Spleen (tissue), 11 donors: ENCODE results near the gene FRMPD1. TPM values are rescaled to one million over a fixed set of nuclear protein-coding genes. Genes with fewer than 3 reads are reported as not detected.

ENCODE experiments used
- DNase-seq: peaks from one replicate; pipeline ENCODE4 v3.0.0-alpha.2; 2020
- H3K27ac ChIP-seq, 8 donors: fragments of 200-600 bp; sonication (generic) in 7 of 8; 1 replicate in 4 of 8; 2 replicates in 4 of 8; pipeline versions ENCODE4 v1.5.0 to v1.8.0; 2016 to 2021; ENCODE audit warnings: inconsistent platforms in 4 of 8, mild to moderate bottlenecking in 4 of 8, moderate library complexity in 1 of 8
- H3K27me3 ChIP-seq, 7 donors: fragments of 200-600 bp; sonication (generic) in 6 of 7; replicated peaks in 1 of 7; 1 replicate in 4 of 7; 2 replicates in 3 of 7; pipeline versions ENCODE4 v1.5.0 to v1.8.0; 2016 to 2021; ENCODE audit warnings: inconsistent platforms in 3 of 7, mild to moderate bottlenecking in 1 of 7
- H3K36me3 ChIP-seq, 6 donors: fragments of 200-600 bp; sonication (generic) in 5 of 6; 1 replicate in 4 of 6; 2 replicates in 2 of 6; pipeline versions ENCODE4 v1.5.0 to v1.8.0; 2016 to 2021; ENCODE audit warnings: inconsistent platforms in 2 of 6
- H3K4me1 ChIP-seq, 6 donors: fragments of 200-600 bp; sonication (generic) in 5 of 6; 1 replicate in 3 of 6; 2 replicates in 3 of 6; pipeline versions ENCODE4 v1.5.0 to v1.8.0; 2016 to 2021; ENCODE audit warnings: inconsistent platforms in 3 of 6
- H3K4me3 ChIP-seq, 8 donors: fragments of 200-600 bp; sonication (generic) in 7 of 8; 1 replicate in 4 of 8; 2 replicates in 4 of 8; pipeline versions ENCODE4 v1.5.0 to v1.8.0; 2016 to 2021; ENCODE audit warnings: inconsistent platforms in 4 of 8, mild to moderate bottlenecking in 4 of 8, moderate library complexity in 2 of 8
- H3K9me3 ChIP-seq, 8 donors: fragments of 200-600 bp; sonication (generic) in 7 of 8; 1 replicate in 4 of 8; 2 replicates in 4 of 8; pipeline versions ENCODE4 v1.5.0 to v1.8.0; 2016 to 2021; ENCODE audit warnings: inconsistent platforms in 4 of 8
- POLR2A ChIP-seq, 3 donors: fragments of 450-650 bp; IDR thresholded peaks; one replicate each; pipeline ENCODE4 v1.5.1; 2017; ENCODE audit warnings: antibody characterized with exemption in 3 of 3, mild to moderate bottlenecking in 1 of 3
- POLR2AphosphoS5 ChIP-seq, 3 donors: sonication (generic); formaldehyde crosslinking; IDR thresholded peaks; one replicate each; pipeline ENCODE4 v1.5.1; 2017; ENCODE audit warnings: antibody characterized with exemption in 3 of 3
- WGBS, 5 donors: extraction: QIAGEN DNeasy Blood & Tissue Kit in 3 of 5; methylation state at CpG; one replicate each; pipeline versions ENCODE4 v1.1.5 to v1.1.7; 2013 to 2018; 5-methylcytosine and 5-hydroxymethylcytosine counted together
- intact Hi-C: fragments of 100-400 bp; cut with DNase I; formaldehyde crosslinking; loops from one replicate; pipeline ENCODE4 v1.15.0; 2023; ENCODE audit warnings: low total_unique reads
- polyA plus RNA-seq, 3 donors: library from polyadenylated mRNA; stranded (reverse); fragments of 200-250 nt; gene quantifications; one replicate each; pipeline ENCODE4 v1.2.1, GENCODE V29; 2013
- total RNA-seq, 7 donors: library from RNA; depleted of rRNA in 3 of 7; stranded (reverse); fragments of >200 nt in 3 of 7; fragmentation: NEBNext Ultra II Directional in 4 of 7; extraction: Animal tissue kit (Norgen Biotek cat#: 25700) in 4 of 7; gene quantifications; one replicate each; pipeline versions ENCODE4 v1.1.0 to v1.2.1, GENCODE V29; 2016 to 2021
- TF ChIP-seq, protein P1 (sequence below), 11 experiments: fragments of 200-600 bp in 7 of 11; fragments of 450-650 bp in 4 of 11; sonication (generic) in 4 of 11; IDR thresholded peaks in 8 of 11; conservative IDR thresholded peaks in 3 of 11; 1 replicate in 7 of 11; 2 replicates in 4 of 11; pipeline versions ENCODE4 v1.4.0 to v1.8.0; 2016 to 2021; ENCODE audit warnings: antibody characterized with exemption in 11 of 11, inconsistent platforms in 4 of 11, mild to moderate bottlenecking in 1 of 11
- donor health status: healthy with polysubstance abuse.
- donor health status: DM: no; HTN: no; CAD: no; lungs with moderate emphysema.
- donor health status: DM: no; HTN: no; CAD: no.
- donor health status: Bipolar disorder and iron deficiency.
- donor health status: healthy.
- donor health status: DM: no; HTN: no; CAD: no.
- donor health status: DM: yes; HTN: yes; CAD: no.

Gene FRMPD1
- total and polyA plus RNA-seq, 10 donors = 0.09 to 0.47 (median 0.20) TPM; not detected in 3

GRCh38 chr9:37636511-37637448, 14.0 kb upstream of the FRMPD1 start:
- H3K9me3 ChIP-seq = no peaks in the 10 kb centered on the region
- H3K36me3 ChIP-seq = no peaks in the 10 kb centered on the region
- H3K27ac ChIP-seq = no peak overlapping the region
- DNase-seq = no peak
- WGBS, 5 donors = 90 to 95% (median 91%) methylated on average over 37 to 39 of the region's 39 CpGs
- intact Hi-C loops = no loop called here
- peaks cover 0 to 15% (median 0%) of the 10 kb centered on the region in 7 donors for H3K27me3 ChIP-seq
- no peaks in the 10 kb centered on the region for H3K4me1 ChIP-seq
- no peak overlapping the region for H3K4me3 ChIP-seq
- TF ChIP-seq POLR2AphosphoS5 (IDR thresholded peaks at IDR 0.05) = no peak
- TF ChIP-seq, protein P1, sequence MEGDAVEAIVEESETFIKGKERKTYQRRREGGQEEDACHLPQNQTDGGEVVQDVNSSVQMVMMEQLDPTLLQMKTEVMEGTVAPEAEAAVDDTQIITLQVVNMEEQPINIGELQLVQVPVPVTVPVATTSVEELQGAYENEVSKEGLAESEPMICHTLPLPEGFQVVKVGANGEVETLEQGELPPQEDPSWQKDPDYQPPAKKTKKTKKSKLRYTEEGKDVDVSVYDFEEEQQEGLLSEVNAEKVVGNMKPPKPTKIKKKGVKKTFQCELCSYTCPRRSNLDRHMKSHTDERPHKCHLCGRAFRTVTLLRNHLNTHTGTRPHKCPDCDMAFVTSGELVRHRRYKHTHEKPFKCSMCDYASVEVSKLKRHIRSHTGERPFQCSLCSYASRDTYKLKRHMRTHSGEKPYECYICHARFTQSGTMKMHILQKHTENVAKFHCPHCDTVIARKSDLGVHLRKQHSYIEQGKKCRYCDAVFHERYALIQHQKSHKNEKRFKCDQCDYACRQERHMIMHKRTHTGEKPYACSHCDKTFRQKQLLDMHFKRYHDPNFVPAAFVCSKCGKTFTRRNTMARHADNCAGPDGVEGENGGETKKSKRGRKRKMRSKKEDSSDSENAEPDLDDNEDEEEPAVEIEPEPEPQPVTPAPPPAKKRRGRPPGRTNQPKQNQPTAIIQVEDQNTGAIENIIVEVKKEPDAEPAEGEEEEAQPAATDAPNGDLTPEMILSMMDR (IDR thresholded peaks at IDR 0.05 in 8 of 11, conservative IDR thresholded peaks at IDR 0.05 in 3 of 11) = no peak
- no peak for TF ChIP-seq POLR2A (IDR thresholded peaks at IDR 0.05)

- H3K4me1 ChIP-seq = no peaks in the 10 kb centered on the region
- H3K9me3 ChIP-seq = no peaks in the 10 kb centered on the region
- H3K27me3 ChIP-seq = peaks cover 0 to 23% (median 0%) of the 10 kb centered on the region in 7 donors
- H3K27ac ChIP-seq = no peak overlapping the region
- no peak overlapping the region for H3K4me3 ChIP-seq
- intact Hi-C loops = no loop called here
- WGBS, 5 donors = 78 to 93% (median 91%) methylated on average over 4 of the region's 4 CpGs
- TF ChIP-seq POLR2A (IDR thresholded peaks at IDR 0.05) (no peak), POLR2AphosphoS5 (IDR thresholded peaks at IDR 0.05) (no peak)
- TF ChIP-seq, protein P1 (IDR thresholded peaks at IDR 0.05 in 8 of 11, conservative IDR thresholded peaks at IDR 0.05 in 3 of 11) = no peak
- no peak for DNase-seq
- no peaks in the 10 kb centered on the region for H3K36me3 ChIP-seq
These were observed 11.5 kb upstream of the FRMPD1 start for GRCh38 chr9:37639109-37639762.

GRCh38 chr9:37639841-37640240, 10.9 kb upstream of the FRMPD1 start:
- DNase-seq = no peak
- no peak overlapping the region for H3K4me3 ChIP-seq
- no peaks in the 10 kb centered on the region for H3K36me3 ChIP-seq
- no peaks in the 10 kb centered on the region for H3K9me3 ChIP-seq
- TF ChIP-seq POLR2AphosphoS5 (IDR thresholded peaks at IDR 0.05) (no peak), POLR2A (IDR thresholded peaks at IDR 0.05) (no peak)
- TF ChIP-seq, protein P1 (IDR thresholded peaks at IDR 0.05 in 8 of 11, conservative IDR thresholded peaks at IDR 0.05 in 3 of 11) = no peak
- no peaks in the 10 kb centered on the region for H3K4me1 ChIP-seq
- intact Hi-C loops = no loop called here
- WGBS, 5 donors = 80 to 87% (median 84%) methylated on average over 3 of the region's 3 CpGs
- H3K27ac ChIP-seq = no peak overlapping the region
- H3K27me3 ChIP-seq = peaks cover 0 to 29% (median 0%) of the 10 kb centered on the region in 7 donors

- intact Hi-C loops = no loop called here
- no peak for DNase-seq
- WGBS, 5 donors = 71 to 92% (median 76%) methylated on average over 3 of the region's 3 CpGs
- no peaks in the 10 kb centered on the region for H3K4me1 ChIP-seq
- H3K9me3 ChIP-seq = no peaks in the 10 kb centered on the region
- H3K4me3 ChIP-seq = no peak overlapping the region
- H3K27ac ChIP-seq = no peak overlapping the region
- H3K27me3 ChIP-seq = peaks cover 0 to 33% (median 0%) of the 10 kb centered on the region in 7 donors
- H3K36me3 ChIP-seq = no peaks in the 10 kb centered on the region
- TF ChIP-seq, protein P1 (IDR thresholded peaks at IDR 0.05 in 8 of 11, conservative IDR thresholded peaks at IDR 0.05 in 3 of 11) = no peak
- no peak for TF ChIP-seq POLR2AphosphoS5 (IDR thresholded peaks at IDR 0.05)
- no peak for TF ChIP-seq POLR2A (IDR thresholded peaks at IDR 0.05)
These were observed 10.5 kb upstream of the FRMPD1 start for GRCh38 chr9:37640246-37640645.
